Progenitor cell of endocrine pancreas (in vitro differentiated cells): ENCODE results near the gene MAFG. TPM values are rescaled to one million over a fixed set of nuclear protein-coding genes. Genes with fewer than 3 reads are reported as not detected.
A peak's percentile ranks its signal among the peaks of the same experiment; 100 is the strongest.

Source experiments
- DNase-seq: peaks from one replicate; pipeline ENCODE4 v3.0.0; 2021; ENCODE audit warnings: low spot score; ENCODE audit not compliant: unreplicated experiment
- H3K27ac Mint-ChIP-seq: 2 replicates; pipeline ENCODE4 v1.8.0; 2021; ENCODE audit warnings: mild to moderate bottlenecking, moderate library complexity, mixed read lengths
- H3K27me3 Mint-ChIP-seq: 2 replicates; pipeline ENCODE4 v1.8.0; 2021; ENCODE audit warnings: mixed read lengths
- H3K36me3 Mint-ChIP-seq: 2 replicates; pipeline ENCODE4 v1.8.0; 2022; ENCODE audit warnings: mixed read lengths; ENCODE audit not compliant: insufficient read depth
- H3K4me1 Mint-ChIP-seq: 2 replicates; pipeline ENCODE4 v1.8.0; 2021; ENCODE audit warnings: low read depth, mixed read lengths
- H3K4me3 Mint-ChIP-seq: 2 replicates; pipeline ENCODE4 v1.8.0; 2021; ENCODE audit warnings: low read depth, mild to moderate bottlenecking, moderate library complexity, mixed read lengths
- H3K9me3 Mint-ChIP-seq: 2 replicates; pipeline ENCODE4 v1.8.0; 2021; ENCODE audit warnings: low read depth, mixed read lengths
- total RNA-seq: library from RNA; stranded (reverse); gene quantifications from 2 replicates; pipeline ENCODE4 v1.2.1, GENCODE V29; 2021
- TF ChIP-seq, protein P1 (sequence below): fragments of 200-600 bp; sonication (generic); IDR thresholded peaks from one replicate; pipeline ENCODE4 v1.5.0; 2021; ENCODE audit warnings: antibody characterized with exemption, mild to moderate bottlenecking; ENCODE audit not compliant: unreplicated experiment

MAFG gene
- total RNA-seq, 1 donor from 2014 or later = 29.5 TPM

DNA sequence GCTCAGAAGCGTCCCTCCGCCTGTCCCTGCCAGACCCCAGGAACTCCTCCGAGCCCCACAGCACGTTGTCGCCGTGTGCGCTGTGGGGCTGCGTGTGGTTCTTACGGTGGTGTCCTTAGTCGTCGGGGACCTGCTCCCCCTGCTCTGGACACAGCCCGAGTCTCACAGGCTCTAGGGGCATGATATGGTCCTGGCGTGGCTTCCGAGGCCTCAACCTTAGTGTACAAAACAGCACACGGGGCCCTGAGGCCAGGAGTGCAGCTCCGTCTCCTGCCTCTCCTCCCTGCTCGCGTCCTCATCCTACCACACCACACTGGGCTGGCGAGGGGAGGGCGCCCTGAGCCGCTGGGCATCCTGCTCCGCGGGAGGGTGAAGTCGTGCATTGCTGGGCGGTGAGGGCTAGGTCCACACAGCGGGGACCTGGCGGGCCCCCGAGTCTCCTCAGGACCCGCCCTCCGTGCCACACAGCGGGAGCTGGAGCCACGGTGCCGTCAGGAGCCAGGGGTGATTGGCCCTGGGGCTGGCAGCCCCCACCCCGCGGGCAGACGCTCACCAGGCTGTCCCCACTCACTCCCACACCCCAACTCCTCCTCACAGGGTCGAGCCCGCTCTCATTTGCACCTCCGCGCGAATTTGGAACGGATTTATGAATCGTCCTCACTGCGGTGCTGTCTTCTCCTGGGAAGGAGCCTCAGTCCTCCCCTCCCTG is 1.2 kb upstream of the MAFG start:
- Mint-ChIP-seq H3K27ac (no peak overlapping the region), H3K4me1 (peaks cover 18% of the 10 kb centered on the region), H3K9me3 (no peaks in the 10 kb centered on the region), H3K36me3 (no peaks in the 10 kb centered on the region), H3K27me3 (peaks cover 3% of the 10 kb centered on the region), H3K4me3 (peak overlapping the region; percentile 60)
- TF ChIP-seq, protein P1, sequence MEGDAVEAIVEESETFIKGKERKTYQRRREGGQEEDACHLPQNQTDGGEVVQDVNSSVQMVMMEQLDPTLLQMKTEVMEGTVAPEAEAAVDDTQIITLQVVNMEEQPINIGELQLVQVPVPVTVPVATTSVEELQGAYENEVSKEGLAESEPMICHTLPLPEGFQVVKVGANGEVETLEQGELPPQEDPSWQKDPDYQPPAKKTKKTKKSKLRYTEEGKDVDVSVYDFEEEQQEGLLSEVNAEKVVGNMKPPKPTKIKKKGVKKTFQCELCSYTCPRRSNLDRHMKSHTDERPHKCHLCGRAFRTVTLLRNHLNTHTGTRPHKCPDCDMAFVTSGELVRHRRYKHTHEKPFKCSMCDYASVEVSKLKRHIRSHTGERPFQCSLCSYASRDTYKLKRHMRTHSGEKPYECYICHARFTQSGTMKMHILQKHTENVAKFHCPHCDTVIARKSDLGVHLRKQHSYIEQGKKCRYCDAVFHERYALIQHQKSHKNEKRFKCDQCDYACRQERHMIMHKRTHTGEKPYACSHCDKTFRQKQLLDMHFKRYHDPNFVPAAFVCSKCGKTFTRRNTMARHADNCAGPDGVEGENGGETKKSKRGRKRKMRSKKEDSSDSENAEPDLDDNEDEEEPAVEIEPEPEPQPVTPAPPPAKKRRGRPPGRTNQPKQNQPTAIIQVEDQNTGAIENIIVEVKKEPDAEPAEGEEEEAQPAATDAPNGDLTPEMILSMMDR = no peak
- DNase-seq = no peak

DNA sequence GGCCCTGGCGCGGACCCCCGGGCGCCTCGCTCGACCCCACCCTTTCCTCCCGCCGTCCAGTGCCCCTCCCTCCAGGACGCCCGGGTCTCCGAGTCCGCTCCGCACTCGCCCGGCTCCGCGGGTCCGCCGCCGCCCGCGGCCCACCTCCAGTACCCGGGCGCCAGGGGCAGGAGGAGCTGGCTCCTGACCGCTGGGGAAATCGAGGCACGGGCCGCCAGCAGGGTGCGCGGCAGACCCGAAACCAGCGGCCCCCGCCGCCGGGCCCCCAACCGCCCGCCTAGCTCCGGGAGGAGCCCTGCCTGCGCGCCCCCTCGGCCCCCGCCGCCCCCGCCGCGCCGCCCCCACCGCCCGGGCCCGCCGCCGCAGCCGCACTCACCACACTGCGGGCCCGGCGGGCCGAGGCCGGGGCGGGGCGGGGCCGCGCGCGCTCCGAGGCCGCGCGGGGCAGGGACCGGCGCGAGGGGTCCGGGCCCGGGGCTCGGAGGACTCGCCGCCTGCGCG is 333 bp downstream of the MAFG start:
- TF ChIP-seq, protein P1 = no peak
- Mint-ChIP-seq H3K27ac (no peak overlapping the region), H3K36me3 (no peaks in the 10 kb centered on the region), H3K27me3 (peaks cover 3% of the 10 kb centered on the region), H3K9me3 (no peaks in the 10 kb centered on the region), H3K4me3 (peak overlapping the region; percentile 61), H3K4me1 (peaks cover 26% of the 10 kb centered on the region)
- DNase-seq = no peak

DNA sequence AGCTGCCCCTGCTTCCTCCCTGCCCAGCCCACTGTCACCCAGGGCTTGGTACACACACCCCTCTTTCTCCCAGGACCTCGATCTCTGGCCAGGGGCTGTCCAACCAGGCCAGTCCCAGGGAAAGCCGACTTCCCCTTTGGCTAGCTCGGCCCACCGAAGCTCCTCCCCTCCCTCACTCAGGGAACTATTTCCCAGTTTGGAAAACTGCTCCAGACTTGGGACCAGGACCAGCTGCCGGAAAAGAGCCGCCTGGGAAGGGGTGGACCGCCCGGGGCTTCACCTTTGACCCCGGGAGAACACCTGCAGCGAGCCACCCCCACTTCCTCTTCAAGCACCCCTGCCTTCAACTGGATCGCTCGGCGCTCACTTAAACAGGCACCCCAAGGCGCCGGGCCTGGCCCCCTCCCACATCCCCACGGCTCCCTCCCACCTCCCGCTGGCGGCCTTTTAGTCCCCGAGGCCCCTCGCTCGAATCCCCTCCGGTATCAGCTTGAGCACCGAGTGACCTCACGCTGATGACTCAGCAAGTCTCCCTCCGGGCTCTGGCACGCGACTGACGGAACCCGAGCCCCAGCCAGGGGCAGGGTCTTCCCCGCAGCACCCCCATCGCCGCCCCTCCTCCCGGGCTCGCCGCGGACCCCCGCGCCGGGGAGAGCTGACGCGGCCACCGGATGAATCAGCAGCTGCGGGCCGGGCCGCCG is 934 bp downstream of the MAFG start:
- TF ChIP-seq, protein P1 = no peak
- Mint-ChIP-seq H3K4me1 (peaks cover 27% of the 10 kb centered on the region), H3K4me3 (peak overlapping the region; percentile 86), H3K27me3 (peaks cover 3% of the 10 kb centered on the region), H3K27ac (peak overlapping the region; percentile 99), H3K36me3 (no peaks in the 10 kb centered on the region), H3K9me3 (no peaks in the 10 kb centered on the region)
- peak; percentile 55 for DNase-seq

DNA sequence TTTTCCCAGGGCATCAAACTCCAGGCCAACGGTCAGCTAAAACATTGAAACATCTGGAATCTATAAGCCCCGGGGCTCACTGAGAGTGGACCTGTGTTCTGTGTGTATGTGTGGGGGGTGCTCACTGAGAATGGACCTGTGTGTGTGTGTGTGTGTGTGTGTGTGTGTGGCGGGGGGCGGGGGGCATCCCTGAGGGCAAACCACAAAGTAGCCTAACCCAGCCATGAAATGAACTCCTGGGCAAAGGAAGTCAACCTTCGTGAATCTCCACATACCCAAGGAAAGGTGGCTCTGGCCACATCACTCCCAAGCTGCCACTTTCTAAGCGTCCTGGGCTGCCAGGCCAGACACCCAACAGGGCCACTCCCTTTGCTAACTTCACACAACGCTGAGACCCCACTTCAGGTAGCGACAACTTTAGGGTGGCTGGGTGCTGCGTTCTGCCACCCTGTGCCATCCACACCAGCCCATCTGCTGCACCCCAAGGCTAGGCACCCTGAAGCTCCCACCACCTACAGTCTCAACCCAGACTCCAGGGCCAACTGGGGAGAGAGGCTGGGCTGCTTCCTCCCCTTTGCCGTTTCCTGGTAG is 1.6 kb downstream of the MAFG start:
- H3K27ac Mint-ChIP-seq = peak overlapping the region; percentile 99
- H3K4me3 Mint-ChIP-seq = peak overlapping the region; percentile 86
- H3K36me3 Mint-ChIP-seq = peaks cover 3% of the 10 kb centered on the region
- H3K27me3 Mint-ChIP-seq = peaks cover under 1% of the 10 kb centered on the region
- no peak for DNase-seq
- no peaks in the 10 kb centered on the region for H3K9me3 Mint-ChIP-seq
- H3K4me1 Mint-ChIP-seq = peaks cover 27% of the 10 kb centered on the region
- TF ChIP-seq, protein P1 = no peak
